A673 (cell line): Measurements from ENCODE around the gene SMTNL1.

Source experiments
- EZH2 ChIP-seq: fragments of 200-600 bp; sonication (generic); IDR thresholded peaks from 2 replicates; pipeline ENCODE4 v1.6.1; 2017; ENCODE audit warnings: borderline replicate concordance, low read depth, mild to moderate bottlenecking, mixed read lengths, antibody characterized with exemption, low read length; ENCODE audit not compliant: poor library complexity, severe bottlenecking
- TF ChIP-seq, protein P1 (sequence below): fragments of 300-800, 200-600 bp; sonication (generic); conservative IDR thresholded peaks from 2 replicates; pipeline ENCODE4 v1.5.1; 2017; ENCODE audit warnings: low read depth, mild to moderate bottlenecking, antibody characterized with exemption, low read length, moderate library complexity, mixed read lengths

DNA sequence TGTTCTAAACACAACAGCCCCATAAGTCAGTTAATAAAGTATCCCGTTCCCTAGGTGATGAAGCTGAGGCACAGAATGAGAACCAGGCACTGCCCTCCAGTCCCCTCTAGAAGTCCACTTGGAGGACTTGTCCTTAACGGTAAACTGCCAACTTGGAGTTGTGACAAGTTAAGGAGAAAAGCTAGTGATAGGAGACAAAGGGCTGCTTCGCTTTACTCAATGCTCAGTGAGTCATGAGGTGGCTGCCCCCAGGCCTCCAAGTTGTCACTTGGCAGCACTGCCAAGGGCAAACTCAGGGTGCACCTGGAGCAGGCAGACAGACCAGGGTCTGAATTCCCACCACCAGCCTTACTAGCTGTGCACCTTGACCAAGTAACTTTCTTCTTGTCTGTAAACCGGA is 35.4 kb upstream of the SMTNL1 start:
- TF ChIP-seq, protein P1, sequence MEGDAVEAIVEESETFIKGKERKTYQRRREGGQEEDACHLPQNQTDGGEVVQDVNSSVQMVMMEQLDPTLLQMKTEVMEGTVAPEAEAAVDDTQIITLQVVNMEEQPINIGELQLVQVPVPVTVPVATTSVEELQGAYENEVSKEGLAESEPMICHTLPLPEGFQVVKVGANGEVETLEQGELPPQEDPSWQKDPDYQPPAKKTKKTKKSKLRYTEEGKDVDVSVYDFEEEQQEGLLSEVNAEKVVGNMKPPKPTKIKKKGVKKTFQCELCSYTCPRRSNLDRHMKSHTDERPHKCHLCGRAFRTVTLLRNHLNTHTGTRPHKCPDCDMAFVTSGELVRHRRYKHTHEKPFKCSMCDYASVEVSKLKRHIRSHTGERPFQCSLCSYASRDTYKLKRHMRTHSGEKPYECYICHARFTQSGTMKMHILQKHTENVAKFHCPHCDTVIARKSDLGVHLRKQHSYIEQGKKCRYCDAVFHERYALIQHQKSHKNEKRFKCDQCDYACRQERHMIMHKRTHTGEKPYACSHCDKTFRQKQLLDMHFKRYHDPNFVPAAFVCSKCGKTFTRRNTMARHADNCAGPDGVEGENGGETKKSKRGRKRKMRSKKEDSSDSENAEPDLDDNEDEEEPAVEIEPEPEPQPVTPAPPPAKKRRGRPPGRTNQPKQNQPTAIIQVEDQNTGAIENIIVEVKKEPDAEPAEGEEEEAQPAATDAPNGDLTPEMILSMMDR: no peak
- no peak for TF ChIP-seq EZH2
